ELR (cell line): Measurements from ENCODE around the gene ATP8B2.
A peak's percentile ranks its signal among the peaks of the same experiment; 100 is the strongest.
"Not testable (repeated sequence)": the region's sequence is repeated elsewhere in the genome, so short reads cannot be mapped to it uniquely, and the experiment has no call there.

Experiments
- DNase-seq: peaks from one replicate; pipeline ENCODE4 v3.0.0-alpha.2; 2015; ENCODE audit warnings: low read depth

ATP8B2 gene

GRCh38 chr1:154346276-154346917, 21.1 kb downstream of the ATP8B2 start:
- no peak for DNase-seq

- no peak for DNase-seq
These were observed 22.6 kb downstream of the ATP8B2 start for GRCh38 chr1:154347961-154348360.

GRCh38 chr1:154348429-154349076, 23.2 kb downstream of the ATP8B2 start:
- no peak for DNase-seq

- DNase-seq = no peak
These were observed 23.8 kb downstream of the ATP8B2 start for GRCh38 chr1:154349121-154349520.

- no peak for DNase-seq
These were observed 25.1 kb downstream of the ATP8B2 start for GRCh38 chr1:154350383-154350782.

GRCh38 chr1:154351363-154352068, 26.2 kb downstream of the ATP8B2 start:
- DNase-seq = no peak

- no peak for DNase-seq
These were observed 26.9 kb downstream of the ATP8B2 start for GRCh38 chr1:154352245-154352580.

GRCh38 chr1:154352581-154353459, 27.5 kb downstream of the ATP8B2 start:
- peak; percentile 40 for DNase-seq

- DNase-seq = peak; percentile 72
These were observed 28.2 kb downstream of the ATP8B2 start for GRCh38 chr1:154353460-154353904.

- no peak for DNase-seq
These were observed 28.6 kb downstream of the ATP8B2 start for GRCh38 chr1:154353966-154354365.

GRCh38 chr1:154358519-154358918, 33.2 kb downstream of the ATP8B2 start:
- no peak for DNase-seq

GRCh38 chr1:154360288-154360687, 35.0 kb downstream of the ATP8B2 start:
- DNase-seq = no peak

GRCh38 chr1:154360881-154361280, 35.6 kb downstream of the ATP8B2 start:
- DNase-seq = not testable (repeated sequence)

GRCh38 chr1:154361357-154361756, 36.0 kb downstream of the ATP8B2 start:
- no peak for DNase-seq

GRCh38 chr1:154371436-154371835, 46.1 kb downstream of the ATP8B2 start:
- DNase-seq = no peak

- DNase-seq = not testable (repeated sequence)
These were observed 48.5 kb downstream of the ATP8B2 start for GRCh38 chr1:154373777-154374357.

GRCh38 chr1:154379301-154379700, 54.0 kb downstream of the ATP8B2 start:
- DNase-seq = no peak

- no peak for DNase-seq
These were observed 59.5 kb downstream of the ATP8B2 start for GRCh38 chr1:154384650-154385489.

- no peak for DNase-seq
These were observed 61.5 kb downstream of the ATP8B2 start for GRCh38 chr1:154386643-154387352.

GRCh38 chr1:154391086-154391770, 65.9 kb downstream of the ATP8B2 start:
- DNase-seq = no peak
